GM19193 (cell line): Measurements from ENCODE around the gene GNG3.
A peak's percentile ranks its signal among the peaks of the same experiment; 100 is the strongest.

Experiments
- POLR2A ChIP-seq: IDR thresholded peaks from 4 replicates; pipeline ENCODE4 v1.6.1; 2011; ENCODE audit not compliant: insufficient read depth, insufficient read length; ENCODE audit errors: extremely low read depth

GNG3 gene

DNA sequence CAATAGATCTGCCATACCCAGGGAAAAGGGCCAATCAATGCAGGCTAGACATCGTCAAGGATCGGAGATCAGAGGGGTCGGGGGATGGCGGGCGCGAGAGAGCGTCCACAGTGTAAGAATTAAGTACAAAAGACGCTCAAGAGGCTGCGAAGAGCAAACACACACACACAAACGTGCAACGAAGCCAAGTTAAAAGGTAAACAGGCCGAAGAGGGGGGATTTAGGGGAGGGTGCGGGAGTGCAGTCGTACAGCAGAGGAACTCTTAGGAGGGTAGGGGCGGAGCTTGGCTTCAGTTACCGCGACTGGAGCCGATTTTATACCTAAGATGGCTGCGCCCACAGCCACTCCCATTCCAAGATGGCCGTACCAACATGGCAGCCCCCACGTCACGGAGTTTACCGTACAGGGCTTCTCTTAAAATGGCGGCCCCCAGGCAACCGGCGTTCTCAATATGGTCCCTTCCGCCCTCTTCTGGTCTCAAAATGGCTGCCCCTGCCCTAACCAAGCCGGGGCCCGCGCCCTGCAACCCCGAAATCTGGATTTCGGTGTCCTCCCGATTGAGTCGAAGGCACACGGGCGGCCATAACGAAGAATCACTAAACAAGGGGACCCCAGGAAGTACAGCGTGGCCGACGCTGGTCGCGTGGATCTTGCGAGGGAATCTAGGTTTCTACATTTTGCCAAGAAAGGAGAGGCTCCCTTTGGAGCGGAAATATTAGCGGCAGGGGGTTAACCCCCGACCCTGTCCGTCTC, 1.9 kb downstream of the GNG3 start:
- TF ChIP-seq POLR2A, result peak; percentile 80

DNA sequence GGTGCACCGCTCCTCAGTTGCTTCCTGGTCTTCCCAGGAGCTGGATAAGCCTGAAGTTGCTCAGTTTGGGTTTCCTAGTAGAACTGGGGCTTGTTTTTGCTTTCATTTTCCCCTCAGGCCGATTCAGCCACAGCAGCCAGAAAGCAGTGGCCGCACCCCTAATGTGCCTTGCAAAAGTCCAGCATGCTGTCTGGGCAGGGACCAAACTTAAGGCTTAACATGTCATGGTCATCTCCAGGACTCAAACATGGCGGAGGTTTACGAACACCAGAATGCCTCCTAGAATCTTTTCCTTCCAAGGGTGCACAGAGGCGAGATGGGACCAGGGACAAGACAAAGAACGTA, 2.5 kb downstream of the GNG3 start:
- TF ChIP-seq POLR2A, result no peak

DNA sequence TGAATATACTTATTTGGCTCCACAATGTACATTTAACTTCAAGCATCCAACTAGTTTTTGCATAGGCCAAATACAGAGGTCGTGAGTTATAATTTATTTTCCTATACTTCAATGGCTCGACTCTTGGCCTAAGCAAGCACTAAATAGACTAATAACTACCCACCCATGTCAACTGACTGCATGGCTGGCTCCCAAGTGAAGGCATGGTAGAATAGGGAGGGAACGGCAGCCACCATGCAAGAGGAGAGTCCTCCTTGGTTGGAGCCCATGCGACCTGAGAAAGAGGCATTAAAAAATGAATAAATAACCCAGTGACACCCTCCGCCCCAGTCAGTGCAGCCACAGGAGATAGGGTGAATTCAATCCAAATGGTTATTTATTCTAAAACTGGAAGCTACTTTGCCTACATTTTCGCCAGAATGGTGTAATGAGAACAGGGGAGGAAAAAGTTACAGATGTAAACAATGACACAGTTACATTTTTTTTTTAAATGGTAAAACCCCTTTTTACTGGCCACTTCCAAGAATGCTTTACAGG, 4.9 kb downstream of the GNG3 start:
- no peak for TF ChIP-seq POLR2A

DNA sequence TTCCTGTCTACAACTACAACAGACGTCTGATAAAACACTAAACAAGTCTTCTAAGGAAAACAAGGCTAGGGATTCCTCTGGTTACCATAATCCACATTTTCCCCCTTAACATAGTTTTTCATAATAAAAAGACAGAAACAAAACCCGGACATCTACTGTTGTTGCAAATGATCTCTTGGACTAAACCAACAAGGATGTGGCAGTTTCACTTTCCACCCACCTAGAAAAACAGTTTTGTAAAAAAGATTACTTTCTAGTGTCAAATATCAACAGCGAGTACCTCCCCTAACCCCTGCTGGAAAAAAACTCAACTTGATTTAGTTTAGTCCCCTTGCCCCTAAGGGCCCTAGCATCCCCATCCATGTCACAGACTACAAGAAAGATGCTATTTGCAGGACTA, 5.4 kb downstream of the GNG3 start:
- TF ChIP-seq POLR2A, result no peak

DNA sequence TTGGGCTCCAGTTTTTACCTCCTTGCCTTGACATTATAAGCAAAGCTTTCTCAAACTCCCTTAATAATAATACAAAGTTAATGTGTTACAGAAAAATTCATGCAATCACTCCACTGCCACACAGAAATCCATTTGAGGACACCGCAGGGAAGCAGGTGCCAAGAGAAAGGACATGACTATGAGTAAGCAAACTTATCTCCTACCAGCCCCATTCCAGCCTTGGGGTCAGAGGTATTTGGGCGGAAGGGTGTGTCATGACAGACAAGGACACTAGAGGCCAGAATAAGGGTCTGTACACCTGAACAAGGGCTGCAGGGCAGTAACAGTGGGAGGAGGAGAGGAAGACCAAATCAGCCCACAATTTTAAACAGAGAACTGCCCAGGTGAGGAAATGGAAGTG, 5.9 kb downstream of the GNG3 start:
- TF ChIP-seq POLR2A, result no peak

- no peak for TF ChIP-seq POLR2A
These were observed 8.0 kb downstream of the GNG3 start for GRCh38 chr11:62715150-62716130.

DNA sequence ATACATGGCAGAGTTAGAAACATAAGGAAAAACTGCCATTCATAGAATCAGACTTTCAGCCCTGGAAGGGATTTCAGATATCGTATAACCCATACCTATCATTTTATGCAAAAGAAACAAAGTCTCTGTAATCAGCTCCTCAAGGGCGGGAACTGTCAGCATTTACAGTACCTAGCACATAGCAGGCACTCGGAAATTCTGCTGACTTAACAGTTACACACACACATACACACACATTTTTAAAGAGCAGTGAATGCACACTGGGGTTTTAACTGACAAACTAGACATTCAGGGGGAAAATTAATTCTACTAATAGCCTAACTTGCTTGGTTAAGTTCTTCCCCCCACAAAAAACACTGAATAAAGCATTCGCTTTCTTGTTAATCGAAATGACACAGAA, 8.7 kb downstream of the GNG3 start:
- no peak for TF ChIP-seq POLR2A

GRCh38 chr11:62716816-62717215, 9.3 kb downstream of the GNG3 start:
- no peak for TF ChIP-seq POLR2A

DNA sequence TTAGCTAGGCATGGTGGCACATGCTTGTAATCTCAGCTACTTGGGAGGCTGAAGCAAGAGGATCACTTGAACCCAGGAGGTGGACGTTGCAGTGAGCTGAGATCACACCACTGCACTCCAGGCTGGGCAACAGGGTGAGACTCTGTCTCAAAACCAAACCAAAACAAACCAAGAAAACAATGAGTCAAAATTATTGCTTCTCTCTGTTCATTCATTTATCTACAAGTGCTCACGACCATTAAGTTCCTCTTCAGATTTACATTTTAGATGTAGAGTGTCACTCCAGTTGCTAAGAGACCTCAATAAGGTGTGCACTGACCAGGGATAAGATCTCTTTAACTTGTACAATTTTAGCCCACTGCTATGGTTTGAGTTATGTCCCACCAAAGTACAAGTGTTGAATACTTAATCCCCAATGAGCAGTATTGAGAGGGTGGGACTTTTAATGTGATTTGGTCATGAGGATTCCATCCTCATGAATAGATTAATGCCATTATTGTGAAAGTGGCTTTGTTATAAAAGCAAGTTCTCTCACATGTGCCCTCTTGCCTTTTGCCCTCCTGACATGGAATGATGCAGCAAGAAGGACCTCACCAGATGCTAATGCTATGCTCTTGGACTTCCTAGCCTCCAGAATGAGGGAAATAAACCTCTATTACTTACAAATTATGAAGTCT, 12.0 kb downstream of the GNG3 start:
- TF ChIP-seq POLR2A, result no peak

- TF ChIP-seq POLR2A, result no peak
These were observed 14.5 kb downstream of the GNG3 start for GRCh38 chr11:62721994-62722393.

GRCh38 chr11:62724171-62724570, 16.7 kb downstream of the GNG3 start:
- no peak for TF ChIP-seq POLR2A

DNA sequence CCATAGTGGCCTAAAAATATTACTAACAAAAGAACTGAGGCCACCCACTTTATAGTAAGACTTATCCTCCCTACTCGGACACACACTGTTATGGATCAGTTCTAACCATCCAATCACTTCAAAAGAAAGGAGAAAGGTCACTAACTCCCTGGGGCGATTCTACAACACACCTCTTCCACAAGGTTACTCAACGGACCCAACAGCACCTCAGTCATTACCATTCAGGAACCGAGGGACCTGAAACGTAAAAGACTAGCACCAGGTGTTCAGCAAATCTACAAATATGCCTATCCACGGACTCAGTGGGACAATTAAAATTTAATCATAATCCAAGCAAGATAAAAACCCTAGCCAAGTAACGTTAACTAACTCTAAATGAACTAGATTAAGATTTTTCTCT, 18.2 kb downstream of the GNG3 start:
- TF ChIP-seq POLR2A, result no peak

GRCh38 chr11:62726156-62726914, 18.9 kb downstream of the GNG3 start:
- TF ChIP-seq POLR2A, result no peak

DNA sequence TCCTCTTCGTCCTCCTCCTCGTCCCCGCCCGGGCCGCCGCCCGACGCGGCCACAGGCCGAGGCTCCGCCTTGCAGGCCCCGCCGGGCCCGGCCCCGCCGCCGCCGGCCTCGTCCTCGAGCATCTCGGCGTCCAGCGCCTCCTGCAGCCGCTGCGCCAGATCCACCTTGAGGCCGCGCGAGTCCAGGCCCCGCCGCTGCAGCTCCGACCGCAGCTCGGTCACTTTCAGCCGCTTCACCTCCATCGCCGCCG, 19.4 kb downstream of the GNG3 start:
- TF ChIP-seq POLR2A, result no peak
